Measurements from ENCODE around the gene METRN. TPM values are rescaled to one million over a fixed set of nuclear protein-coding genes. Genes with fewer than 3 reads are reported as not detected.

The METRN gene
- polyA plus RNA-seq, 2 of the 4 experiments (the other 2 are of a cell fraction): 41.0 to 82.2 TPM

- H3K27ac ChIP-seq: peak overlapping the region in 1 of 2 experiments; percentile 84; a peak in 3 of 6 replicates
These were observed 40.6 kb upstream of the METRN start for GRCh38 chr16:674214-674881.

More at GRCh38 chr16:674214-674881, 40.6 kb upstream of the METRN start:
- no peak for DNase-seq (ENCODE audit: low read depth in 1 of 2, low spot score in 1 of 2)
- Histone ChIP-seq H3K4me2 (peak overlapping the region; percentile 98), H3K4me1 (peaks cover 24% of the 10 kb centered on the region), H3K4me3 (no peak overlapping the region), H3K9me3 (no peaks in the 10 kb centered on the region)
- FAIRE-seq: no peak
- POLR2A ChIA-PET: interaction anchor here (1.2 to 1.3 kb wide), 2 partner anchors 14 to 25 kb away, joined by 3 to 6 read pairs; partner anchors contain the start of gene WDR90
- ATAC-seq: no peak
- WGBS (ENCODE audit: missing lambda C conversion rate): 77% methylated on average over 12 of the region's 22 CpGs
- TF ChIP-seq FOSB (CRISPR knock-in tag; IDR thresholded peaks at IDR 0.05): no peak
- no peak for TF ChIP-seq HES2 (IDR thresholded peaks at IDR 0.05)
- no peak for TF ChIP-seq USF2 (IDR thresholded peaks at IDR 0.05)
- TF ChIP-seq FOSL2 (IDR thresholded peaks at IDR 0.05): no peak
- no peak for TF ChIP-seq FOSL2 (CRISPR knock-in tag; IDR thresholded peaks at IDR 0.05)
- TF ChIP-seq HEYL (CRISPR knock-in tag; IDR thresholded peaks at IDR 0.05): no peak
- no peak for TF ChIP-seq KDM1A (IDR thresholded peaks at IDR 0.05; ENCODE audit: low read depth)
- no peak for TF ChIP-seq EHMT2 (IDR thresholded peaks at IDR 0.05; ENCODE audit: low read depth)
- TF ChIP-seq BHLHE40 (IDR thresholded peaks at IDR 0.05; ENCODE audit: low read depth, low read length): no peak
- no peak for TF ChIP-seq JUN (IDR thresholded peaks at IDR 0.05)
- TF ChIP-seq ATOH8 (CRISPR knock-in tag; IDR thresholded peaks at IDR 0.05; ENCODE audit: low read depth): no peak
- TF ChIP-seq EHF (CRISPR knock-in tag; IDR thresholded peaks at IDR 0.05): no peak
- no peak for TF ChIP-seq CHD4 (IDR thresholded peaks at IDR 0.05; ENCODE audit: borderline replicate concordance)
- no peak for TF ChIP-seq PBX3 (IDR thresholded peaks at IDR 0.05)
- no peak for TF ChIP-seq SMC3 (IDR thresholded peaks at IDR 0.05)
- no peak for TF ChIP-seq NPAS2 (CRISPR knock-in tag; IDR thresholded peaks at IDR 0.05; ENCODE audit: borderline replicate concordance)
- no peak for TF ChIP-seq KDM5A (IDR thresholded peaks at IDR 0.05)
- TF ChIP-seq REST (IDR thresholded peaks at IDR 0.05): no peak
- TF ChIP-seq CBX8 (IDR thresholded peaks at IDR 0.05): no peak
- no peak for TF ChIP-seq EP300 (IDR thresholded peaks at IDR 0.05)
- CTCF ChIA-PET: interaction anchor here (1.4 to 2.6 kb wide), 2 partner anchors 8 to 13 kb away, joined by 10 to 21 read pairs; partner anchors contain the start of gene RHOT2
